K562 (cell line): ENCODE data around the gene AP2A2. TPM values are rescaled to one million over a fixed set of nuclear protein-coding genes. Genes with fewer than 3 reads are reported as not detected.

ENCODE experiments used
- DACH1 ChIP-seq: fragments of 450-650 bp; IDR thresholded peaks from 2 replicates; pipeline ENCODE4 v1.6.1; 2018; ENCODE audit not compliant: partially characterized antibody
- ELF4 ChIP-seq: fragments of 450-650 bp; formaldehyde crosslinking; IDR thresholded peaks from 2 replicates; pipeline ENCODE4 v1.4.0; 2022; ENCODE audit warnings: missing genetic modification characterization
- EP400 ChIP-seq: fragments of 450-650 bp; IDR thresholded peaks from 2 replicates; pipeline ENCODE4 v1.6.1; 2017; ENCODE audit warnings: antibody characterized with exemption, mild to moderate bottlenecking, moderate library complexity
- ETV1 ChIP-seq: fragments of 450-650 bp; conservative IDR thresholded peaks from 2 replicates; pipeline ENCODE4 v1.6.1; 2016; ENCODE audit warnings: missing genetic modification characterization, control low read depth, low read depth, missing compliant biosample characterization
- FOSL1 ChIP-seq: fragments of 200-800 bp; sonication (Bioruptor generic); conservative IDR thresholded peaks from 2 replicates; pipeline ENCODE4 v1.6.1; 2016; ENCODE audit warnings: missing genetic modification characterization, missing compliant biosample characterization
- HDAC6 ChIP-seq: IDR thresholded peaks from 2 replicates; pipeline ENCODE4 v1.6.1; 2012; ENCODE audit warnings: low read depth, mild to moderate bottlenecking, control low read depth, inconsistent platforms, low read length, moderate library complexity
- JUND ChIP-seq, 2 experiments: IDR thresholded peaks; 2 replicates in 1 of 2; 3 replicates in 1 of 2; pipeline ENCODE4 v1.6.1; 2011; ENCODE audit warnings: borderline replicate concordance in 2 of 2, low read depth in 2 of 2, low read length in 2 of 2, improper control_type of control experiment in 1 of 2, missing biosample characterization in 1 of 2, missing genetic modification characterization in 1 of 2, missing genetic modification reagents in 1 of 2
- KAT8 ChIP-seq: fragments of 450-650 bp; IDR thresholded peaks from 2 replicates; pipeline ENCODE4 v1.6.1; 2016; ENCODE audit warnings: low read depth, mild to moderate bottlenecking
- PYGO2 ChIP-seq: fragments of 450-650 bp; IDR thresholded peaks from 2 replicates; pipeline ENCODE4 v1.6.1; 2016; ENCODE audit warnings: mild to moderate bottlenecking, missing genetic modification characterization, moderate library complexity, missing compliant biosample characterization
- STAG1 ChIP-seq: sonication (generic); formaldehyde crosslinking; IDR thresholded peaks from 2 replicates; pipeline ENCODE4 v1.5.0; 2020; ENCODE audit warnings: missing genetic modification reagents, borderline replicate concordance
- YBX1 ChIP-seq: fragments of 450-650 bp; IDR thresholded peaks from 2 replicates; pipeline ENCODE4 v1.7.1; 2016; ENCODE audit warnings: mild to moderate bottlenecking
- ZNF174 ChIP-seq: fragments of 250-450 bp; sonication (Bioruptor Pico); IDR thresholded peaks from 2 replicates; pipeline ENCODE4 v1.4.0; 2020; ENCODE audit warnings: mild to moderate bottlenecking
- ZNF217 ChIP-seq: sonication (generic); formaldehyde crosslinking; IDR thresholded peaks from 2 replicates; pipeline ENCODE4 v1.8.0; 2022; ENCODE audit warnings: mild to moderate bottlenecking, missing genetic modification reagents
- polyA plus RNA-seq, 8 experiments: library from polyadenylated mRNA; depleted of rRNA in 4 of 8; stranded (reverse) in 5 of 8; unstranded in 3 of 8; fragments of >200 nt; fragmentation: Nextera tagmentation in 2 of 8; fragmentation: Illumina TruSeq in 1 of 8; extraction: Ambion mirVana in 2 of 8; extraction: Trizol in 1 of 8; gene quantifications; 2 replicates each; pipeline versions ENCODE4 v1.2.1 to v1.2.3, GENCODE V29; 2011 to 2014; ENCODE audit warnings: inconsistent platforms in 1 of 8, missing spikeins in 1 of 8
- total RNA-seq, 7 experiments: library from RNA; depleted of rRNA in 6 of 7; stranded (reverse); fragments of >200 nt in 6 of 7; fragmentation: Illumina TruSeq in 2 of 7; extraction: Trizol in 2 of 7; gene quantifications; 2 replicates each; pipeline versions ENCODE4 v1.2.1 to v1.2.3, GENCODE V29; 2011 to 2021; ENCODE audit warnings: low replicate concordance in 1 of 7
- TF ChIP-seq, protein P1 (sequence below): sonication (generic); formaldehyde crosslinking; IDR thresholded peaks from 2 replicates; pipeline ENCODE4 v1.8.0; 2022; ENCODE audit warnings: missing genetic modification reagents, mild to moderate bottlenecking, borderline replicate concordance
- TF ChIP-seq, protein P2 (sequence below): fragments of 250-450 bp; sonication (Bioruptor Pico); IDR thresholded peaks from 2 replicates; pipeline ENCODE4 v1.4.0; 2020; ENCODE audit warnings: mild to moderate bottlenecking, moderate library complexity
- TF ChIP-seq, protein P3 (sequence below): sonication (generic); formaldehyde crosslinking; IDR thresholded peaks from 2 replicates; pipeline ENCODE4 v1.8.1; 2022; ENCODE audit warnings: missing genetic modification reagents
- TF ChIP-seq, protein P4 (sequence below): sonication (generic); formaldehyde crosslinking; IDR thresholded peaks from 2 replicates; pipeline ENCODE4 v1.8.0; 2022; ENCODE audit warnings: mild to moderate bottlenecking, missing genetic modification reagents
- TF ChIP-seq, protein P5 (sequence below): sonication (generic); formaldehyde crosslinking; IDR thresholded peaks from 2 replicates; pipeline ENCODE4 v1.8.0; 2022; ENCODE audit warnings: missing genetic modification reagents, mild to moderate bottlenecking, moderate library complexity, borderline replicate concordance

AP2A2 gene
- total and polyA plus RNA-seq, 9 of the 15 experiments (the other 6 are each of a cell fraction or from before 2014, with no cell fraction given) = 0.69 to 41.7 (median 15.2) TPM

DNA sequence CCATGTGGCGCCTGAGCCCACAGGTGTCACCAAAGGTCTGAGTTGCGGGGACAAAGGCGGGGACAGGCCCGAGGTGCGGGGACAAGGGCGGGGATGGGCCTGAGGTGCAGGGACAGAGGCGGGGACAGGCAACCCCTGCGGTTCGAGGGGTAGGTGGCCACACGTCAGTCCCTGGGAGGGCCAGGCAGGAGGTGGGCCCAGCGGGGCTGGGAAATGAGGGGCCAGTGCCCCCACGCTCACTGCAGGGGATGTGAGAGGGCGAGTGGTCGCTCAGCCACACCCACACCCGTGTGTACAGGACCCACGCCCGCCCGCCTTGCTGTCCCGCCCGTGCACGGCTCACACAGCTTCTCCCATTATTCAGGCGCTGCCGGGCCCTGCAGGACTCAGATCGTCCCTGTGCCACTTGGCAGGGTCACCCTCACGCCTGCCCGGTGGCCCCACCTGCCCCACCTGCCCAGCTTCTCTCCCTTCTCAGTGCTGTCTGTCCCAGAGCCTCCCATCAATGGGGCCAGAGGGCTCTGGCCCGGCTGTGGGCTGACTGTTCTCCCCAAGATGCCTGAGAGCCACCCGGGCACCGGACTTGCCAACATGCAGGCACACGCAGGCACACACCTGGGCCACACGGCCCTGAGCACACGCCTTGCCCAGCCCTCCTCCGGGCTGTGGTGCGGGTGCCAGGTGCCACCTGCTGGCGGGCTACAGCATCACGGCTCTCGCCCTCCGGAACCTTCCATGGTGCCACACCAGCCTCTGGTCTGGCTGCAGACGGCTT lies 125.1 kb downstream of the AP2A2 start (continued):
- TF ChIP-seq, protein P1, sequence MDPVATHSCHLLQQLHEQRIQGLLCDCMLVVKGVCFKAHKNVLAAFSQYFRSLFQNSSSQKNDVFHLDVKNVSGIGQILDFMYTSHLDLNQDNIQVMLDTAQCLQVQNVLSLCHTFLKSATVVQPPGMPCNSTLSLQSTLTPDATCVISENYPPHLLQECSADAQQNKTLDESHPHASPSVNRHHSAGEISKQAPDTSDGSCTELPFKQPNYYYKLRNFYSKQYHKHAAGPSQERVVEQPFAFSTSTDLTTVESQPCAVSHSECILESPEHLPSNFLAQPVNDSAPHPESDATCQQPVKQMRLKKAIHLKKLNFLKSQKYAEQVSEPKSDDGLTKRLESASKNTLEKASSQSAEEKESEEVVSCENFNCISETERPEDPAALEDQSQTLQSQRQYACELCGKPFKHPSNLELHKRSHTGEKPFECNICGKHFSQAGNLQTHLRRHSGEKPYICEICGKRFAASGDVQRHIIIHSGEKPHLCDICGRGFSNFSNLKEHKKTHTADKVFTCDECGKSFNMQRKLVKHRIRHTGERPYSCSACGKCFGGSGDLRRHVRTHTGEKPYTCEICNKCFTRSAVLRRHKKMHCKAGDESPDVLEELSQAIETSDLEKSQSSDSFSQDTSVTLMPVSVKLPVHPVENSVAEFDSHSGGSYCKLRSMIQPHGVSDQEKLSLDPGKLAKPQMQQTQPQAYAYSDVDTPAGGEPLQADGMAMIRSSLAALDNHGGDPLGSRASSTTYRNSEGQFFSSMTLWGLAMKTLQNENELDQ (CRISPR knock-in tag) = no peak
- TF ChIP-seq KAT8 (no peak), PYGO2 (tag) (no peak), EP400 (no peak), ETV1 (tag) (0 out of 2 replicates have a peak, but pooled peaks have one; percentile 12), STAG1 (CRISPR knock-in tag) (peak; percentile 96), YBX1 (no peak), HDAC6 (no peak), ZNF217 (CRISPR knock-in tag) (no peak), ZNF174 (no peak), JUND (IDR thresholded peaks at IDR 0.05; ENCODE audit: borderline replicate concordance, low read depth, low read length) (no peak), JUND (tag; IDR thresholded peaks at IDR 0.05; ENCODE audit: borderline replicate concordance, low read depth, low read length) (no peak), DACH1 (no peak), ELF4 (CRISPR knock-in tag) (no peak), FOSL1 (no peak)
- TF ChIP-seq, protein P2, sequence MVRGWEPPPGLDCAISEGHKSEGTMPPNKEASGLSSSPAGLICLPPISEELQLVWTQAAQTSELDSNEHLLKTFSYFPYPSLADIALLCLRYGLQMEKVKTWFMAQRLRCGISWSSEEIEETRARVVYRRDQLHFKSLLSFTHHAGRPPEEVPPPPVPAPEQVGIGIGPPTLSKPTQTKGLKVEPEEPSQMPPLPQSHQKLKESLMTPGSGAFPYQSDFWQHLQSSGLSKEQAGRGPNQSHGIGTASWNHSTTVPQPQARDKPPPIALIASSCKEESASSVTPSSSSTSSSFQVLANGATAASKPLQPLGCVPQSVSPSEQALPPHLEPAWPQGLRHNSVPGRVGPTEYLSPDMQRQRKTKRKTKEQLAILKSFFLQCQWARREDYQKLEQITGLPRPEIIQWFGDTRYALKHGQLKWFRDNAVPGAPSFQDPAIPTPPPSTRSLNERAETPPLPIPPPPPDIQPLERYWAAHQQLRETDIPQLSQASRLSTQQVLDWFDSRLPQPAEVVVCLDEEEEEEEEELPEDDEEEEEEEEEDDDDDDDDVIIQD = no peak
- TF ChIP-seq, protein P3, sequence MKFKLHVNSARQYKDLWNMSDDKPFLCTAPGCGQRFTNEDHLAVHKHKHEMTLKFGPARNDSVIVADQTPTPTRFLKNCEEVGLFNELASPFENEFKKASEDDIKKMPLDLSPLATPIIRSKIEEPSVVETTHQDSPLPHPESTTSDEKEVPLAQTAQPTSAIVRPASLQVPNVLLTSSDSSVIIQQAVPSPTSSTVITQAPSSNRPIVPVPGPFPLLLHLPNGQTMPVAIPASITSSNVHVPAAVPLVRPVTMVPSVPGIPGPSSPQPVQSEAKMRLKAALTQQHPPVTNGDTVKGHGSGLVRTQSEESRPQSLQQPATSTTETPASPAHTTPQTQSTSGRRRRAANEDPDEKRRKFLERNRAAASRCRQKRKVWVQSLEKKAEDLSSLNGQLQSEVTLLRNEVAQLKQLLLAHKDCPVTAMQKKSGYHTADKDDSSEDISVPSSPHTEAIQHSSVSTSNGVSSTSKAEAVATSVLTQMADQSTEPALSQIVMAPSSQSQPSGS = no peak
- TF ChIP-seq, protein P4, sequence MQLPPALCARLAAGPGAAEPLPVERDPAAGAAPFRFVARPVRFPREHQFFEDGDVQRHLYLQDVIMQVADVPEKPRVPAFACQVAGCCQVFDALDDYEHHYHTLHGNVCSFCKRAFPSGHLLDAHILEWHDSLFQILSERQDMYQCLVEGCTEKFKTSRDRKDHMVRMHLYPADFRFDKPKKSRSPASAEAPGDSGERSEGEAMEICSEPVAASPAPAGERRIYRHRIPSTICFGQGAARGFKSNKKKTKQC (CRISPR knock-in tag) = no peak
- TF ChIP-seq, protein P5, sequence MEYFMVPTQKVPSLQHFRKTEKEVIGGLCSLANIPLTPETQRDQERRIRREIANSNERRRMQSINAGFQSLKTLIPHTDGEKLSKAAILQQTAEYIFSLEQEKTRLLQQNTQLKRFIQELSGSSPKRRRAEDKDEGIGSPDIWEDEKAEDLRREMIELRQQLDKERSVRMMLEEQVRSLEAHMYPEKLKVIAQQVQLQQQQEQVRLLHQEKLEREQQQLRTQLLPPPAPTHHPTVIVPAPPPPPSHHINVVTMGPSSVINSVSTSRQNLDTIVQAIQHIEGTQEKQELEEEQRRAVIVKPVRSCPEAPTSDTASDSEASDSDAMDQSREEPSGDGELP (CRISPR knock-in tag) = peak; percentile 57; the same call in 1 of the 2 replicates
